ENCODE results near the gene R3HDM2. TPM values are rescaled to one million over a fixed set of nuclear protein-coding genes. Genes with fewer than 3 reads are reported as not detected.

Gene R3HDM2
- total RNA-seq, 6 experiments from 2014 or later = 33.7 to 39.4 (median 37.9) TPM

DNA sequence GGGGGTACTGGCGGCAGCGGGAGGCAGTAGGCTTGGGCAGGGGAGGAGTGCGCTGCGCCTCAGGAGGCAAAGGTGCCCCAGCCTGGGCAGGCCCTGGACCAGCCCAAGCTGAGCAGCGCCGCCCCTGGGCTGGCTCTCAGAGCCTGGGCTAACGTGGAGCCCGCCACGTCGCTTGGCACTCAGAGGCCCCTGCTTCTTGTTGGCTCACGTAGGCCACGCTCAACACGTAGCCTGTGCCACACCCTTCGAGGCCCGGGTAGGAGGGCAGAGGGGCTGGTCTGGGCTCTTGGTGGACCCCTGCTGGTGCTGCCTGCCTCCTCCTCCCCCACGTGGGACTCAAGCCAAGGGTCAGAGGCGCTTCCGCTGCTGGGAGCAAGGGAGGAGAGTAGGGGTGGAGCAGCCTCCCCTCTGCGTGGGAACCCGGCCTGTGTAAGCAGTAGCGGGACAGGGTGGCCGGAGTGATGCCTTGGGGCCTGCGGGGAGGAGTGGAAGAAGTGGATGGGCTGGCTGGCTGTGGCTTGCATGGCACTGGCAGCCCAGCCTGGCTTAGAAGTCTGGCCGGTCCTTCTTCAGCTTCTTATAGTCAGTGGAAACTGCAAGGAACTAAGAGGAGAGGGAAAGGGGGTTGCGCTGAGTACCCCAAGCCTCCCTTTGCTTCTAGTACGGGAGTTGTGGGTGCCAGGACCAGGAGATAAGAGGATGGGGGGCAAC lies 195.7 kb downstream of the R3HDM2 start:
- no peak overlapping the region for H3K4me3 Mint-ChIP-seq
- peaks cover 7% of the 10 kb centered on the region for H3K27me3 Mint-ChIP-seq (ENCODE audit: insufficient read depth)
- no peak overlapping the region for H3K27ac Mint-ChIP-seq

GRCh38 chr12:57234571-57235016 lies 196.2 kb downstream of the R3HDM2 start:
- H3K4me1 Mint-ChIP-seq (ENCODE audit: low read depth) = peaks cover 47% of the 10 kb centered on the region

More for the DNA sequence above, 195.7 kb downstream of the R3HDM2 start:
- Mint-ChIP-seq H3K4me1 (ENCODE audit: low read depth) (peaks cover 49% of the 10 kb centered on the region), H3K36me3 (ENCODE audit: low read depth) (peaks cover 21% of the 10 kb centered on the region), H3K9me3 (no peaks in the 10 kb centered on the region; the same call in 1 of the 2 replicates)
- TF ChIP-seq, protein P1, sequence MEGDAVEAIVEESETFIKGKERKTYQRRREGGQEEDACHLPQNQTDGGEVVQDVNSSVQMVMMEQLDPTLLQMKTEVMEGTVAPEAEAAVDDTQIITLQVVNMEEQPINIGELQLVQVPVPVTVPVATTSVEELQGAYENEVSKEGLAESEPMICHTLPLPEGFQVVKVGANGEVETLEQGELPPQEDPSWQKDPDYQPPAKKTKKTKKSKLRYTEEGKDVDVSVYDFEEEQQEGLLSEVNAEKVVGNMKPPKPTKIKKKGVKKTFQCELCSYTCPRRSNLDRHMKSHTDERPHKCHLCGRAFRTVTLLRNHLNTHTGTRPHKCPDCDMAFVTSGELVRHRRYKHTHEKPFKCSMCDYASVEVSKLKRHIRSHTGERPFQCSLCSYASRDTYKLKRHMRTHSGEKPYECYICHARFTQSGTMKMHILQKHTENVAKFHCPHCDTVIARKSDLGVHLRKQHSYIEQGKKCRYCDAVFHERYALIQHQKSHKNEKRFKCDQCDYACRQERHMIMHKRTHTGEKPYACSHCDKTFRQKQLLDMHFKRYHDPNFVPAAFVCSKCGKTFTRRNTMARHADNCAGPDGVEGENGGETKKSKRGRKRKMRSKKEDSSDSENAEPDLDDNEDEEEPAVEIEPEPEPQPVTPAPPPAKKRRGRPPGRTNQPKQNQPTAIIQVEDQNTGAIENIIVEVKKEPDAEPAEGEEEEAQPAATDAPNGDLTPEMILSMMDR (IDR thresholded peaks at IDR 0.05) = no peak
- DNase-seq = no peak

DNA sequence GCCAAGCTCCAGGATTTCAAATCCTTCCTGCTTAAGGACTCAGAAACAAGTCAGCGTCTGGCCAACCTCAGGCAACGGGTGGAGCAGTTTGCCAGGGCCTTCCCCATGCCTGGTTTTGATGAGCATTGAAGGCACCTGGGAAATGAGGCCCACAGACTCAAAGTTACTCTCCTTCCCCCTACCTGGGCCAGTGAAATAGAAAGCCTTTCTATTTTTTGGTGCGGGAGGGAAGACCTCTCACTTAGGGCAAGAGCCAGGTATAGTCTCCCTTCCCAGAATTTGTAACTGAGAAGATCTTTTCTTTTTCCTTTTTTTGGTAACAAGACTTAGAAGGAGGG lies 196.6 kb downstream of the R3HDM2 start:
- Mint-ChIP-seq H3K36me3 (ENCODE audit: low read depth) (peaks cover 28% of the 10 kb centered on the region), H3K27ac (peak overlapping the region; percentile 38), H3K4me3 (no peak overlapping the region), H3K27me3 (ENCODE audit: insufficient read depth) (peaks cover 4% of the 10 kb centered on the region), H3K9me3 (no peaks in the 10 kb centered on the region; the same call in 1 of the 2 replicates), H3K4me1 (ENCODE audit: low read depth) (peaks cover 48% of the 10 kb centered on the region)
- no peak for DNase-seq
- TF ChIP-seq, protein P1 (IDR thresholded peaks at IDR 0.05) = no peak

More at GRCh38 chr12:57234571-57235016, 196.2 kb downstream of the R3HDM2 start:
- no peak for DNase-seq
- Mint-ChIP-seq H3K4me3 (no peak overlapping the region), H3K27me3 (ENCODE audit: insufficient read depth) (peaks cover 5% of the 10 kb centered on the region), H3K9me3 (no peaks in the 10 kb centered on the region; the same call in 1 of the 2 replicates), H3K36me3 (ENCODE audit: low read depth) (peaks cover 27% of the 10 kb centered on the region), H3K27ac (no peak overlapping the region)
- TF ChIP-seq, protein P1 (IDR thresholded peaks at IDR 0.05) = no peak

GRCh38 chr12:57233357-57234232 lies 197.2 kb downstream of the R3HDM2 start:
- Mint-ChIP-seq H3K27me3 (ENCODE audit: insufficient read depth) (peaks cover 4% of the 10 kb centered on the region), H3K27ac (peak overlapping the region; percentile 38), H3K36me3 (ENCODE audit: low read depth) (peaks cover 28% of the 10 kb centered on the region), H3K4me1 (ENCODE audit: low read depth) (peaks cover 49% of the 10 kb centered on the region), H3K9me3 (no peaks in the 10 kb centered on the region; the same call in 1 of the 2 replicates), H3K4me3 (no peak overlapping the region)
- TF ChIP-seq, protein P1 (IDR thresholded peaks at IDR 0.05) = no peak
- DNase-seq = no peak

- DNase-seq = no peak
- Mint-ChIP-seq H3K9me3 (no peaks in the 10 kb centered on the region), H3K27me3 (ENCODE audit: insufficient read depth) (peaks cover 4% of the 10 kb centered on the region), H3K4me3 (no peak overlapping the region), H3K4me1 (ENCODE audit: low read depth) (peaks cover 46% of the 10 kb centered on the region), H3K36me3 (ENCODE audit: low read depth) (peaks cover 28% of the 10 kb centered on the region), H3K27ac (no peak overlapping the region; the same call in 1 of the 2 replicates)
- TF ChIP-seq, protein P1 (IDR thresholded peaks at IDR 0.05) = no peak
Measured at GRCh38 chr12:57232156-57232756, 198.6 kb downstream of the R3HDM2 start.
